Esophagus muscularis mucosa (tissue), 3 donors: Measurements from ENCODE around the gene VPS13C.

Experiments
- POLR2A ChIP-seq: fragments of 450-650 bp; IDR thresholded peaks from one replicate; pipeline ENCODE4 v1.6.1; 2017; ENCODE audit warnings: antibody characterized with exemption, moderate library complexity, mild to moderate bottlenecking, low read depth
- POLR2AphosphoS5 ChIP-seq, 2 donors: sonication (generic); formaldehyde crosslinking; IDR thresholded peaks; one replicate each; pipeline ENCODE4 v1.6.1; 2017; ENCODE audit warnings: antibody characterized with exemption in 2 of 2
- TF ChIP-seq, protein P1 (sequence below), 3 experiments: fragments of 200-600 bp in 2 of 3; fragments of 450-650 bp in 1 of 3; sonication (generic) in 2 of 3; IDR thresholded peaks; one replicate each; pipeline ENCODE4 v1.5.1; 2017 to 2019; ENCODE audit warnings: antibody characterized with exemption in 3 of 3, mild to moderate bottlenecking in 2 of 3, moderate library complexity in 1 of 3

DNA sequence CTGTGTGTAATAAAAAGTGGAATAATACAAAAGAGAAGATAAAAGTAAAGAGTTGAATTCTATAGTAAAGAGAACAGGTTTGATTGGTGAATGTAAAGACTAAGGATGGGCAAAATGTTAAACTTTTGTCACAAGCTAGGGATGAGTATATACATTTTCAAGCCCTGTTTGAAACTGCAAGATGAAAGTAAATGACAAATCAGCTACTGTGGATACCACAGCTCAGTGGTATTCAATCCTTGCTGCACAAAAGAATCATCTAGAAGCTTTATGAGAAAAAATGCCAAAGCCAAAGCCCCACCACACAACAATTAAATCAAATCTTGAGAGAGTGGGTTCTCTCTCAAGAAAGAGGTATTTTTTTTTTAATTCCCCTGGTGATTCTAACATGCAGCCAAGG lies 67.7 kb downstream of the VPS13C start:
- TF ChIP-seq, protein P1, sequence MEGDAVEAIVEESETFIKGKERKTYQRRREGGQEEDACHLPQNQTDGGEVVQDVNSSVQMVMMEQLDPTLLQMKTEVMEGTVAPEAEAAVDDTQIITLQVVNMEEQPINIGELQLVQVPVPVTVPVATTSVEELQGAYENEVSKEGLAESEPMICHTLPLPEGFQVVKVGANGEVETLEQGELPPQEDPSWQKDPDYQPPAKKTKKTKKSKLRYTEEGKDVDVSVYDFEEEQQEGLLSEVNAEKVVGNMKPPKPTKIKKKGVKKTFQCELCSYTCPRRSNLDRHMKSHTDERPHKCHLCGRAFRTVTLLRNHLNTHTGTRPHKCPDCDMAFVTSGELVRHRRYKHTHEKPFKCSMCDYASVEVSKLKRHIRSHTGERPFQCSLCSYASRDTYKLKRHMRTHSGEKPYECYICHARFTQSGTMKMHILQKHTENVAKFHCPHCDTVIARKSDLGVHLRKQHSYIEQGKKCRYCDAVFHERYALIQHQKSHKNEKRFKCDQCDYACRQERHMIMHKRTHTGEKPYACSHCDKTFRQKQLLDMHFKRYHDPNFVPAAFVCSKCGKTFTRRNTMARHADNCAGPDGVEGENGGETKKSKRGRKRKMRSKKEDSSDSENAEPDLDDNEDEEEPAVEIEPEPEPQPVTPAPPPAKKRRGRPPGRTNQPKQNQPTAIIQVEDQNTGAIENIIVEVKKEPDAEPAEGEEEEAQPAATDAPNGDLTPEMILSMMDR (IDR thresholded peaks at IDR 0.05), result no peak
- no peak for TF ChIP-seq POLR2A
- no peak for TF ChIP-seq POLR2AphosphoS5 (IDR thresholded peaks at IDR 0.05)
